ENCODE data around the gene PPM1J. TPM values are rescaled to one million over a fixed set of nuclear protein-coding genes. Genes with fewer than 3 reads are reported as not detected.

The PPM1J gene
- total RNA-seq, 2 donors from 2014 or later = 1.1 to 1.2 TPM

DNA sequence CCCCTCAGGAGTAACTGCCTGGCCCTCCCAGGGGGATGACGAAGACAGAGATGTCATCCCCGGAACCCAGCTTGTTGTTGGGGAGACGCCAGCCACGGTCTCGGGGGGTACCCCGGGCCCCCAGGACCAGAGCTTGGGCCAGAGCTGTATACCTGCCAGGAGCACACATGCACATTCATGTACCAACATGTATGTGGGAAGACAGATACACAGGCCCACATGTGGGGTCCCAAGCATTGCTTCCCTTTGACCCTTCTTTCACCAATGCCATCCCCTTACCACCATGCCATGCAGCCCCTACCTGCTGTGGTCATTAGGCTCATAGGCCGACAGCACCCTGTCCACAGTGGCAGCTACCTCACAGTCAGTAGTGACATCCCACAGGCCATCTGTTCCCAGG lies 5.0 kb downstream of the PPM1J start:
- no peak for DNase-seq
- intact Hi-C loops (cut with DNase I, micrococcal nuclease) = loop anchor here (10.0 kb wide), 2 partner anchors 95 to 335 kb away; no protein-coding TSS in a partner anchor
- ATAC-seq = no peak

- no peak for ATAC-seq
- no peak for DNase-seq
- intact Hi-C loops (cut with DNase I, micrococcal nuclease) = loop anchor here in 1 of 2 donors (5.0 to 10.0 kb wide), 3 partner anchors 91 to 316 kb away; partner anchors contain the start of genes CAPZA1, ST7L and WNT2B
These were observed 6.6 kb downstream of the PPM1J start for GRCh38 chr1:112708489-112708888.

- DNase-seq = no peak
- no peak for ATAC-seq
- intact Hi-C loops (cut with DNase I, micrococcal nuclease) = loop anchor here in 1 of 2 donors (5.0 to 10.0 kb wide), 3 partner anchors 91 to 316 kb away; partner anchors contain the start of genes CAPZA1, ST7L and WNT2B
These were observed 7.1 kb downstream of the PPM1J start for GRCh38 chr1:112708002-112708448.

DNA sequence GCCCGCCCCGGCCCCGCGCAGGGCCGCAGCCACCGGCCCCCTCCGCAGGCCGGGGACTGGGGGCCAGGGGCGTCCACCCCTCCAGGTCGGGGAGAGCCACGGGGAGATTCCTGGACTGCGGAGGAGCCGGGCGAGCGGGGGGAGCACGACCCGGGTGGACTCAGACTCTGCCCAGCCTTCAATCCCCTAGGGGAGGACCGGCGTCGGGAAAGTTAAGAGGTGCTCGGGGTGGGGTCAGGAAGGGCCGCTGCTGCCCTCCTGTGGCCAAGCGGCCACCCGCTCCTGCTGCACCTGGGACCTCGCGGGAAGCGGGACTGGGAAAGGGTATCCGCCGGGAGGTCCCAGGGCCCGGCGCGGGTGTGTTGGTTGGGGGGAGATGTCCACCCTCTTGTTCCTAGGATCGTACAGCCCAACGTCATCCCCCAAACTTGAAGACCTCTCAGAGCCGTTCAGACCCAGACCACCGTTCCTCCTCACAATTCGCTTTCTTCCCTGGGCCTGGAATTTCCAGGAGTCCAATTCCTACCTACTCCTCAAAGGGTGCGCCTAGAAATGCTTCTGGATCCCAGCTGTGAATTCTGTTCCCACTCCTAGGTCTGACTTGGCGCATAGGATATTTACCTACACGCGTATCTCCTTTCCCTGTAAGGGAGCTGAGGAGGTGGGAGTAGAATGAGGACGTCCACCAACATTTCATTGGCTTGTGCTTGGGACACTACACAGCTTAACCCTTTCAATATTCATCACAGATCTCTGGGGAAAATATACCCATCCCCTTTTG lies 7.7 kb downstream of the PPM1J start:
- DNase-seq (peak; percentile 89 to 90), ATAC-seq (peak; percentile 66)
- intact Hi-C loops (cut with DNase I, micrococcal nuclease) = loop anchor here in 1 of 2 donors (5.0 to 10.0 kb wide), 3 partner anchors 90 to 315 kb away; partner anchors contain the start of genes CAPZA1, ST7L and WNT2B

DNA sequence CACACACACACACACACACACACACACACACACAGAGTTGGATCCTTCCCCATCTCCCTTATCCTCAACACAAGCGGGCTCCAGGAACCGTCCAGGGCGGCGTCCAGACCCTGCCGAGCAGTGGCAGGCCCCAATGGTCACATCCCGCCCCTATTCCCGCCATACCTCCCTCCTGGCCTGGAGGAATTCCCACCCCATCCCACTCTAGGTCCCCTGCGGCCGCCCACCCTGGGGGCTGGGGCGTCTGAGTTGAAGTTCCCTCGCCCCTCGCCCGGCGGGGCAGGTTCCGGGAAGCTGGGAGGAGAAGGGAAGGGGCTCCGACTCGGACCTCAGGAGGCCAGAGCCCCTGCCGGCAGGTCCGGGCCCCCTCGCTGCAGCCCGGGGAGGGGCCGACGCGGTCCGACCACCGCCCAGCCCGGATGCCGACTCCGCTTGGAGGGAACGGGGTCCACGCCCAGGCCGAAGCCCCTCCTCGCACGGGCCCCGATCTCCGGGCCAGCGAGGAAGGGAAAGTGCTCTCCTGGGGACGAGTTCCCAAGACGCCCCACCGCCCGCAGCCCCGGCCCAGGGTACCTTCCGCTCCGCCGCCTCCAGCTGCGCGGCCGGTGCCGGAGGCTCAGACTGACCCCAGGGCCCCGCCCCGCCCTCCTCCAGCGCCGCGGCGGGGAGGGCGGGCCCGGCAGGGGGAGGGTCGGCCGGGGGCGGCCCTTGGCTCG lies 8.5 kb downstream of the PPM1J start, which contains the start of gene RHOC:
Gene RHOC, minus strand, starts transcription at position 623 of the 716 bp plus-strand sequence. CDS start 3,328 bp downstream, outside the sequence.
- intact Hi-C loops (cut with DNase I, micrococcal nuclease) = loop anchor here in 1 of 2 donors (5.0 to 10.0 kb wide), 3 partner anchors 89 to 314 kb away; partner anchors contain the start of genes CAPZA1, ST7L and WNT2B
- DNase-seq = peak; percentile 71 to 78
- ATAC-seq = peak; percentile 69

DNA sequence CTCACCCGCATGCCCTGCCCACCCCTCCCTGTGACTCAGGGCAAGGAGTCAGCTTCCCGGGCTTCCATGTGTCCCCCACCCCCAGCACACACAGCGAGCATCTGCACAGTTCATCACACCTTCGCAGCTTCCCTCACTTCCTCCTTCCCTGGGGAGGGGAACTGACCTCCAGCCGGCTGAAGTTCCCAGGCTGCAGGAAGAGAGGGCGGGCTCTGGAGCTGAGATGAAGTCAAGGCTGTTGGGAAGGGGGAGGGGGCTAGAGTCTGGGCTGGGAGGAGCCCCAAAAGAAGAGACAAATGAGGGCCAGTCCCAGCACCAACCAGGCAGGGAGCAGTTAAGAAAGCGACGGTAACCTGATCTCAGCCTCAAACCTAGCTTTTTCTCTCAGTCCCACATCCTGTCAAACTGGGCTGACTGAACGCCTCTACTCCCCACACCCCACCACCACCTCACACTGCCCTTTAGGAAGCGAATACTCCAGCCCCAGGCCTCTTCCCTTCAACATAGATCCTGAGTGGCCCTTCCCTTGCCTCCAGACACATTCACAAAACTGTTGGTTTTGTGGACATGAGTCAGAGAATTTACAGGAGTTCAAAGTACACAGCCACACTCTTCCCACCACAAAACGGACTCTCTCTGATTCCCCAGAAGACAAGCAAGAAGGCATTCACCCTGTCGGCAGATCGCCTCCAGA lies 10.1 kb downstream of the PPM1J start:
- DNase-seq (peak; percentile 82 to 93), ATAC-seq (peak; percentile 59)
- intact Hi-C loops (cut with DNase I, micrococcal nuclease) = loop anchor here in 1 of 2 donors (5.0 to 10.0 kb wide), 3 partner anchors 88 to 313 kb away; partner anchors contain the start of genes CAPZA1, ST7L and WNT2B

- intact Hi-C loops (cut with DNase I, micrococcal nuclease) = loop anchor here in 1 of 2 donors (10.0 kb wide), 1 partner anchor 200 kb away; the partner anchor contains the start of gene WNT2B
- DNase-seq (peak in 1 of 2 donors; percentile 35), ATAC-seq (no peak)
These were observed 10.7 kb downstream of the PPM1J start for GRCh38 chr1:112704391-112704933.

GRCh38 chr1:112703706-112704105 lies 11.4 kb downstream of the PPM1J start:
- ATAC-seq (no peak), DNase-seq (no peak)
- intact Hi-C loops (cut with DNase I, micrococcal nuclease) = loop anchor here in 1 of 2 donors (10.0 kb wide), 1 partner anchor 199 kb away; the partner anchor contains the start of gene WNT2B

GRCh38 chr1:112702420-112703261 lies 12.5 kb downstream of the PPM1J start:
- DNase-seq (peak in 1 of 2 donors; percentile 23), ATAC-seq (no peak)
- intact Hi-C loops (cut with DNase I, micrococcal nuclease) = loop anchor here in 1 of 2 donors (10.0 kb wide), 1 partner anchor 198 kb away; the partner anchor contains the start of gene WNT2B

DNA sequence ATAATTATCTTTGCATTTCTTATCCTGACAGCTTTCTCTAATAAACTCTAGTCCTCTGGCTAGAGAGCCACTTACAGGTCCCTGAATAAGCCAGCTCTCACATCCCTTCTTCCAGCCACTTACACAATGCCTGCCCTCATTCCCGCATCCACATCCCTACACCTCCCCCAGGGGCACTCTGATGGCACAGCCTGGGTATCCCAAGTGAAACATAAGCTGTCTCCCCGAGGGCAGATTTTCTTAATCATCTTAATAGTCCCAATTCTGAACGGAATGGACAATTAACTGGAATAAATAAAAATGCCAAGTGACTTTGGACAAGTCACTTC lies 13.1 kb downstream of the PPM1J start:
- no peak for ATAC-seq
- DNase-seq = no peak
- intact Hi-C loops (cut with DNase I, micrococcal nuclease) = loop anchor here in 1 of 2 donors (10.0 kb wide), 1 partner anchor 197 kb away; the partner anchor contains the start of gene WNT2B

GRCh38 chr1:112701227-112702066 lies 13.7 kb downstream of the PPM1J start:
- intact Hi-C loops (cut with DNase I, micrococcal nuclease) = loop anchor here in 1 of 2 donors (10.0 kb wide), 1 partner anchor 197 kb away; the partner anchor contains the start of gene WNT2B
- DNase-seq = peak in 1 of 2 donors; percentile 46

GRCh38 chr1:112700290-112701226 lies 14.6 kb downstream of the PPM1J start:
- intact Hi-C loops (cut with DNase I, micrococcal nuclease) = loop anchor here in 1 of 2 donors (10.0 kb wide), 1 partner anchor 196 kb away; the partner anchor contains the start of gene WNT2B
- ATAC-seq (peak; percentile 53), DNase-seq (peak; percentile 94 to 98)

More at GRCh38 chr1:112701227-112702066, 13.7 kb downstream of the PPM1J start:
- ATAC-seq = no peak

DNA sequence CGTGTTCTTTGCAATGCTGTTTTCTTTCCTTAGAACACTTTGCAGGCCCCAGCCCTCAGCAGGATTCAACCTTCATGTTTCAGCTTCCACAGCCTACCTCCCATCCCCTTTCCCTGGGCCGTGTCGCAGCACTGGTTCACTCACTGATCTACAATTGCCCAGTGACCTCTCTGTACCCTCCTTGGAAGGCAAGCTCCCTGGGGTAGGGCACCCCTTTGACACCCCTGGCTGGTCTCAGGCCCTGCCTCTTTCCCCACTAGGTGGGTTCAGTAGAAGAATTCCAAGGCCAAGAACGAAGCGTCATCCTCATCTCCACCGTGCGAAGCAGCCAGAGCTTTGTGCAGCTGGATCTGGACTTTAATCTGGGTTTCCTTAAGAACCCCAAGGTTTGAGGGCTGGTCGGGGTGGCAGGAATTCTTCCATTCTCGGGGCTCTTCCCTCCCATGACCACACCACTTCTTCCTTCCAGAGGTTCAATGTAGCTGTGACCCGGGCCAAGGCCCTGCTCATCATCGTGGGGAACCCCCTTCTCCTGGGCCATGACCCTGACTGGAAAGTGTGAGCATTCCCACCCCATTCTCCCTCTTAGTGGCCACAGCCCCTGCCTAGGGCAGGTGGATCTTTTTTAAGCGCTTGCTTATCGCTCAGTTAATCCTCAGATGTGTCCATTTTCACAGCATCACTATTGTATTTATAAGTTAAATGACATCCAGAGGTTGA lies 15.5 kb downstream of the PPM1J start:
- intact Hi-C loops (cut with DNase I, micrococcal nuclease) = loop anchor here in 1 of 2 donors (10.0 kb wide), 1 partner anchor 195 kb away; the partner anchor contains the start of gene WNT2B
- ATAC-seq (no peak), DNase-seq (no peak)
